ENCODE results near the gene TAL2.

The TAL2 gene

DNA sequence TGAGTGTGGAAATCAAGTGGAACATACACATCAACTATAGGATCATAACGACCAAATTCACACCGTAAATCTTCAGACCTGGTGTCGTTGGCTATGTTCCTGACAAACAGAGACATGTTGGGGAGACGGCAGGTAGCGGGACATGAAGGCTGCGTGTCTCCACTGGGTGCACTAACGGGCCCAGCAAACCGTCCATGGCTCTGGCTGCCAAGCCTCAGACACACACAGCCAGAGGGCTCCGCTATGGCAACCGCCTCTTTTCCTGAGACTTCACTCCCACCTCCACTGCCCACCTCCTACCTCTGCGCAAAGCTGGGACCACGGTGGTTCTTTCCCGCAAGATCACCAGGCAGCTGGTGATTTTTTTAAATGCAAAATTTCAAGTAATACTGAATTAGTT is 48.4 kb downstream of the TAL2 start:
- DNase-seq (ENCODE audit: low spot score): no peak

DNA sequence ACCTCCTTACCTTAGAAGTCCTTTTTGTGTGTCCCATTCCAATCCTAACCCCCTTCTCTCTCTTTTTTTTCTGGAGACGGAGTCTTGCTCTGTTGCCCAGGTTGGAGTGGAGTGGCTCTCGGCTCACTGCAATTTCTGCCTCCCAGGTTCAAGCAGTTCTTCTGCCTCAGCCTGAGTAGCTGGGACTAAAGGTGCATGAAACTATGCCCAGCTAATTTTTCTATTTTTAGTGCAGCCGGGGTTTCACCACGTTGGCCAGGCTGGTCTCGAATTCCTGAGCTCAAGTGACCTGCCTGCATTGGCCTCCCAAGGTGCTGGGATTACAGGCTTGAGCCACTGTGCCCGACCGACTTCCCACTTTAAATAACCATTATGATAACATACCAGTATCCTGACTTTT is 49.6 kb downstream of the TAL2 start:
- DNase-seq (ENCODE audit: low spot score): no peak

GRCh38 chr9:105712297-105712696 is 50.0 kb downstream of the TAL2 start:
- DNase-seq (ENCODE audit: low spot score): no peak
